ENCODE data around the gene ACAA1. TPM values are rescaled to one million over a fixed set of nuclear protein-coding genes. Genes with fewer than 3 reads are reported as not detected.

Gene ACAA1
- total and polyA plus RNA-seq, 2 of the 13 experiments (the other 11 are each of a cell fraction or from before 2014, with no cell fraction given) = 60.8 to 188 TPM

- TF ChIP-seq, protein P1, sequence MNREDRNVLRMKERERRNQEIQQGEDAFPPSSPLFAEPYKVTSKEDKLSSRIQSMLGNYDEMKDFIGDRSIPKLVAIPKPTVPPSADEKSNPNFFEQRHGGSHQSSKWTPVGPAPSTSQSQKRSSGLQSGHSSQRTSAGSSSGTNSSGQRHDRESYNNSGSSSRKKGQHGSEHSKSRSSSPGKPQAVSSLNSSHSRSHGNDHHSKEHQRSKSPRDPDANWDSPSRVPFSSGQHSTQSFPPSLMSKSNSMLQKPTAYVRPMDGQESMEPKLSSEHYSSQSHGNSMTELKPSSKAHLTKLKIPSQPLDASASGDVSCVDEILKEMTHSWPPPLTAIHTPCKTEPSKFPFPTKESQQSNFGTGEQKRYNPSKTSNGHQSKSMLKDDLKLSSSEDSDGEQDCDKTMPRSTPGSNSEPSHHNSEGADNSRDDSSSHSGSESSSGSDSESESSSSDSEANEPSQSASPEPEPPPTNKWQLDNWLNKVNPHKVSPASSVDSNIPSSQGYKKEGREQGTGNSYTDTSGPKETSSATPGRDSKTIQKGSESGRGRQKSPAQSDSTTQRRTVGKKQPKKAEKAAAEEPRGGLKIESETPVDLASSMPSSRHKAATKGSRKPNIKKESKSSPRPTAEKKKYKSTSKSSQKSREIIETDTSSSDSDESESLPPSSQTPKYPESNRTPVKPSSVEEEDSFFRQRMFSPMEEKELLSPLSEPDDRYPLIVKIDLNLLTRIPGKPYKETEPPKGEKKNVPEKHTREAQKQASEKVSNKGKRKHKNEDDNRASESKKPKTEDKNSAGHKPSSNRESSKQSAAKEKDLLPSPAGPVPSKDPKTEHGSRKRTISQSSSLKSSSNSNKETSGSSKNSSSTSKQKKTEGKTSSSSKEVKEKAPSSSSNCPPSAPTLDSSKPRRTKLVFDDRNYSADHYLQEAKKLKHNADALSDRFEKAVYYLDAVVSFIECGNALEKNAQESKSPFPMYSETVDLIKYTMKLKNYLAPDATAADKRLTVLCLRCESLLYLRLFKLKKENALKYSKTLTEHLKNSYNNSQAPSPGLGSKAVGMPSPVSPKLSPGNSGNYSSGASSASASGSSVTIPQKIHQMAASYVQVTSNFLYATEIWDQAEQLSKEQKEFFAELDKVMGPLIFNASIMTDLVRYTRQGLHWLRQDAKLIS (CRISPR knock-in tag; IDR thresholded peaks at IDR 0.05) = 0 out of 2 replicates have a peak, but pooled peaks have one; percentile 5
- TF ChIP-seq ZNF672 (CRISPR knock-in tag; IDR thresholded peaks at IDR 0.05) (no peak), CEBPG (CRISPR knock-in tag; IDR thresholded peaks at IDR 0.05) (0 out of 2 replicates have a peak, but pooled peaks have one; percentile 8), ZNF75D (CRISPR knock-in tag; IDR thresholded peaks at IDR 0.05; ENCODE audit: borderline replicate concordance) (no peak), NR3C1 (CRISPR knock-in tag; IDR thresholded peaks at IDR 0.05) (no peak), HDAC2 (CRISPR knock-in tag; IDR thresholded peaks at IDR 0.05) (no peak), ZNF484 (CRISPR knock-in tag; IDR thresholded peaks at IDR 0.05; ENCODE audit: borderline replicate concordance, low read depth) (no peak), CCDC6 (CRISPR knock-in tag; IDR thresholded peaks at IDR 0.05) (no peak), HNF4G (IDR thresholded peaks at IDR 0.05; ENCODE audit: borderline replicate concordance, low read depth, low read length) (no peak), HNF4G (CRISPR knock-in tag; IDR thresholded peaks at IDR 0.05; ENCODE audit: borderline replicate concordance, low read depth) (no peak), ZNF136 (CRISPR knock-in tag; IDR thresholded peaks at IDR 0.05; ENCODE audit: low read depth) (peak; percentile 4; the same call in 1 of the 2 replicates), IKZF4 (CRISPR knock-in tag; IDR thresholded peaks at IDR 0.05; ENCODE audit: borderline replicate concordance, low read depth, not compliant biosample characterization) (no peak), ARID3A (IDR thresholded peaks at IDR 0.05; ENCODE audit: low read depth, low read length) (no peak), ZNF891 (CRISPR knock-in tag; IDR thresholded peaks at IDR 0.05) (no peak), ZNF670 (CRISPR knock-in tag; IDR thresholded peaks at IDR 0.05; ENCODE audit: borderline replicate concordance) (0 out of 2 replicates have a peak, but pooled peaks have one; percentile 1), JUN (CRISPR knock-in tag; IDR thresholded peaks at IDR 0.05) (no peak), SAP130 (CRISPR knock-in tag; IDR thresholded peaks at IDR 0.05; ENCODE audit: low read depth) (no peak), FOXM1 (CRISPR knock-in tag; IDR thresholded peaks at IDR 0.05) (no peak), SETDB1 (CRISPR knock-in tag; IDR thresholded peaks at IDR 0.05; ENCODE audit: borderline replicate concordance) (no peak), ZFP82 (CRISPR knock-in tag; IDR thresholded peaks at IDR 0.05; ENCODE audit: borderline replicate concordance) (no peak), KMT2A (CRISPR knock-in tag; IDR thresholded peaks at IDR 0.05) (no peak)
- TF ChIP-seq, protein P2, sequence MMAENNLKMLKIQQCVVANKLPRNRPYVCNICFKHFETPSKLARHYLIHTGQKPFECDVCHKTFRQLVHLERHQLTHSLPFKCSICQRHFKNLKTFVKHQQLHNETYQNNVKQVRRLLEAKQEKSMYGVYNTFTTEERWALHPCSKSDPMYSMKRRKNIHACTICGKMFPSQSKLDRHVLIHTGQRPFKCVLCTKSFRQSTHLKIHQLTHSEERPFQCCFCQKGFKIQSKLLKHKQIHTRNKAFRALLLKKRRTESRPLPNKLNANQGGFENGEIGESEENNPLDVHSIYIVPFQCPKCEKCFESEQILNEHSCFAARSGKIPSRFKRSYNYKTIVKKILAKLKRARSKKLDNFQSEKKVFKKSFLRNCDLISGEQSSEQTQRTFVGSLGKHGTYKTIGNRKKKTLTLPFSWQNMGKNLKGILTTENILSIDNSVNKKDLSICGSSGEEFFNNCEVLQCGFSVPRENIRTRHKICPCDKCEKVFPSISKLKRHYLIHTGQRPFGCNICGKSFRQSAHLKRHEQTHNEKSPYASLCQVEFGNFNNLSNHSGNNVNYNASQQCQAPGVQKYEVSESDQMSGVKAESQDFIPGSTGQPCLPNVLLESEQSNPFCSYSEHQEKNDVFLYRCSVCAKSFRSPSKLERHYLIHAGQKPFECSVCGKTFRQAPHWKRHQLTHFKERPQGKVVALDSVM (CRISPR knock-in tag; IDR thresholded peaks at IDR 0.05) = no peak
These were observed 855 bp upstream of the ACAA1 start (continued) for GRCh38 chr3:38137615-38138348.
